NAMALWA (cell line): ENCODE measurements around the gene TSPAN9.

Source experiments
- DNase-seq: peaks from one replicate; pipeline ENCODE4 v3.0.0-alpha.2; 2015; ENCODE audit warnings: low spot score

Gene TSPAN9

DNA sequence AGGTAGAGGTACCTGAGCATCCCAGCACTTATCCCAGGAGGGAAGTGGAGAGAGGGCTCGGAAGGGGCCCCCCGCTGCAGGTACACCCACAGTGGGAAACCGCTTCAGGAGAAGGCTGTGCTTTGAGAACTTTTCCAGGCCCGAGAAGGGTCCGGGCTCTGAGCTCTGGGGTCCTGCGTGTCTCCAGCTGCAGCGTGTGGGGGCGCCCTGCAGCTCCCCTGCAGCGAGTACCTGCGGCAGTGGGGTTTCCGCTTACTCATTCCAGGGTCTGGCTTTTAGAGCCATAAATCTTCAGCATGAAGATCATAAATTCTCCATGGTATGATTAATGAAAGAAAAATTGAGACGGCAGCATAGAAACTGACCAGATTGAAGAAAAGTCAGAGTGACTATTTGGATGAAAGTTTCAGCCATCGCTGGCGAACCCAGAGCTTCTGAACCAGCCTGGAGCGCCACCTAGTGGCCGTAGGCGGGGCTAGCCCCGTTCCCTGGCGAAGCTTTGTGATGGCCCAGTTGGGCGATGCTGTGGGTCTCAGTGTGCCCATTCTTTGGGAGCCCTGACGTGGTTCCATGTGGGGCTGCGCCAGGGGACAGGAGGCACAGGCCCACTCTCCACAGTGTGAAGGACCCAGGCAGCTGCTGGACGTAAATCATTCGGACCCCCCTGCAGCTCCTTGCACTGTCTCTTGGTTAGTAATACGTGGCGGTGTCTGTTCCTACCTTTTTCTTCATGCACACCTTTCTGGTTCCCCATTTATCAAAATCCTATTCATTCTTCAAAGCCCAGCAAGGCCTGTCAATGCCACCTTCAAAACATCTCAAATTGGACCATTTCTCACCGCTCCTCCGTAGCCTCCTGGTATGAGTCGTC is 198.2 kb downstream of the TSPAN9 start:
- peak; percentile 81 for DNase-seq

DNA sequence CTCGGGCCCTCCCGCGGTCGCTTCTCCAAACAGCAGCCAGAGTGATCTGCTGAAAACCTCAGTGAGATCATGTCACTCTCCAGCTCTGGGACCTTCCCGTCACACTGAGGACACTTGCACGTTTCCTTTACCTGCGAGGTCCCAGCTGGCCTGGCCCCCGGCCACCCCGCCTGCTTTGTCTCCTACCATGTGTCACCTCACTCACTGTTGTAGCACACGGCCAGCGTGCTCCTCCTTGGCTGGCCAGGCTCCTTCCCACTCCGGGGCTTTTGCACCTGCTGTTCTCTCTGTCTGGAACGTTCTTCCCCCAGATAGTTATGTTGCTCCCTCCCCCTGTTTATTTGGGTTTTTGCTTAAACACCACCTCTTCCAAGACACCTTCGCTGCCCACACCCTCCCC is 199.0 kb downstream of the TSPAN9 start:
- DNase-seq = no peak

DNA sequence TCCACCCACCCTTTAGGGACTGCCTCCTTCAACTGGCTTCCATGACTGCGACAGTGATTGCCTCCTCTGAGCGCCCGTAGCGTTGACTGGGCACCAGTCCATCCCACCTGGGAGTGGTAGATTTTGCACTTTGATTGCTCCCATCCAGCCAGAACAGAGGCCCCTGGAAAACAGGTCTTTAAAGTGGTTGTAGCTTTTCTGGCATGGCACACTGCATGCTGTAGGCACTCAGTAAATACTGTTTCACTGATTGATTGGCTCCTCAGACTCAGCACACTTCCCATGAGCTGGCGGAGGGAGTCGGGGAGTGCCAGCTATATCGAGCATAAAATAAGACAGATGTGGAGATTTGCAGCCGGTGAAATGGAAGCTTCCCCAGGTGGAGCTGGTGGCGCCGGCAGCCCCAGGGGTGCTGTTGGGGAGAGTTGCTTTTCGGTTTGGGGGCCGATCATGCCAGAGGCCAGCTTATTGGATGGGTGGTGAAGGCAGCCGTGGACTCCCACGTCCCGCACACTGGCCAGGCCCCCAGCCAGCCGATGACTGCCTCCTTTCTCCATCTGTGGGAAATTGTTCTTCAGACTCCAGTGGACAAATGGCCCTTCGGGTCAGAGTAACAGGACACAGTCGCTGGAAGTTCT is 200.2 kb downstream of the TSPAN9 start:
- DNase-seq = no peak

DNA sequence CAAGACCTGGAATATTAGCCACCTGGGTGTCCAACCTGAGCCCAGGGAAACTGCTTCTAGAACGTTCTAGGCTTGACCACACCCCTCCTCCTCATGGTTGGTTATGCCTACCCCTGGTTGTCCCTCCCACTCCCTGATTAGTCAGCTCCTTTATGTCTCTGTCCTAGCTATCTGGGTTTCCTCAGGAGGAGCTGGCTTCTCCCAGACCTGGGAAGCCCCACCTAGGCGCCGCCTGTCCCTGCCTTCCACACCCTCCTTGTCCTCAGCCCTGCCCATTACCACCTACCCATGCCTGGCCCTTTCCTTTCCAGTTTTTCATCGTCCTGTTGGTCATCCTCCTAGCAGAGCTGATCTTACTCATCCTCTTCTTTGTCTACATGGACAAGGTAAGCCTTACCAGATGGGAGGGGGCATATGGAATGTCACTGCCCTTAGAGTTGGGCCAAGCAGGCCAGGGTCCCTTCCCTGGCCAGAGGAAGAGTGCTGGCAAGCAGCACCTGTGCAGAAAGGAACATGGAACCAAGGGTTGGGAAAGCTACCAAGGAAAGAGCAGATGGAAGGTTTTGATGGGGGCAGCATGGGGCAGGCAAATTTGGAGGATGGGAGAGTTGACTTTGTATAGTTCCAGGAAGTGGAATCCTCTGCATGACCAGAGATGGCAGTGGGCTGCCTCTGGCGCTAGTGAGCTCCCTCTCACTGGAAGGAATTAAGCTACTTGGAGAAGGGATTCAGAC is 201.7 kb downstream of the TSPAN9 start:
- no peak for DNase-seq

DNA sequence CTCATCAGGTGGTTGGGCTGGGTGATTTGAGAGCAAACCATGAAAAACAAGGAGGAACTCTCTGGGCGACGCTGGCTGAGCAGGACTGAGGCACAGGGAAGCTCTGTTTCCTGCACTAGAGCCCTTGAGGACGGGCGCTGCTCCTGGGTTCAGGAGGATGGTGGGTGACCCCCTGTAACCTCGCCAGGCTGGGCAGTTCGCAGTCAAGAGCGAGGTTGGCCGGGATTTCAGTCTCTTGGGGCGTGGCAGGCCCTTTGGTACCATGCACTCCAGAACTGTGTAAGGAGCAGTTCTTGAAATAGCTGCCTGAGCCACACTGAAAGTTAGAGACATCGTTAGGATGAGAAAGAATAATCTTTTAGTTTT is 202.2 kb downstream of the TSPAN9 start:
- no peak for DNase-seq

DNA sequence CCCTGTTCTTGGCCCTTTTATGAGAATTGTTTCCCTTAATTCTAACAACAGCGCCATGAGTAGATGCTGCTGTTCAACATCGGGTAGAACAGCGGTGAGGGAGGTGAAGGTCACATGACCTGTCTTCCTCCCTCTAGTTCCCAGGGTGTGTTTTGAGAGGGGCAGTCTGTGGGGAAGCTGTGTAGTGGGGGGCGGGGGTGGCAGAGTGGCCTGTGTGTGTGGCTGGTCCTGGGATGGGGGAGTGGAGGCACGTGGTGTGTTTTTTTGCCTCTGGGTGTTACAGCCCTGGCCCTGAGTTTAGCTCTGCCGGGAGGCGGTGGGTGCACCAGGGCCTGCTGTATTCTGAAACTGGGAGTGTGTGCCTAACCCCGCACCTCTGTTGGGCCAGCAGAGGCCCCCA is 202.7 kb downstream of the TSPAN9 start:
- no peak for DNase-seq

DNA sequence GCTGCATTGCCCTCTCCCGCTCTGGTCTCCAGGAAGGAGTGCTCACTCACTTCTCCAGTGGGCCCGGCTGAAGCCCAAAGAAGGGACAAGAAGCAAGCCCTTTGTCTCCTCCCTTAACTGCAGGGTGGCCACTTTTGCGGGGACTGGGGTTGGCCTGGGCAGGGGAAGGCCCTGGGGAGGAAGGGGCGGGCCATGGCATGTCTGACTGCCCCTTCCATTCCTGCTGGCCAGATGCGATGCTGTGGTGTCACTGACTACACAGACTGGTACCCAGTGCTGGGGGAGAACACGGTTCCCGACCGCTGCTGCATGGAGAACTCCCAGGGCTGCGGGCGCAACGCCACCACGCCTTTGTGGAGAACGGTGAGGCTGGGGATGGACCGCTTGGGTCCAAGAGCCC is 203.8 kb downstream of the TSPAN9 start:
- DNase-seq = no peak

DNA sequence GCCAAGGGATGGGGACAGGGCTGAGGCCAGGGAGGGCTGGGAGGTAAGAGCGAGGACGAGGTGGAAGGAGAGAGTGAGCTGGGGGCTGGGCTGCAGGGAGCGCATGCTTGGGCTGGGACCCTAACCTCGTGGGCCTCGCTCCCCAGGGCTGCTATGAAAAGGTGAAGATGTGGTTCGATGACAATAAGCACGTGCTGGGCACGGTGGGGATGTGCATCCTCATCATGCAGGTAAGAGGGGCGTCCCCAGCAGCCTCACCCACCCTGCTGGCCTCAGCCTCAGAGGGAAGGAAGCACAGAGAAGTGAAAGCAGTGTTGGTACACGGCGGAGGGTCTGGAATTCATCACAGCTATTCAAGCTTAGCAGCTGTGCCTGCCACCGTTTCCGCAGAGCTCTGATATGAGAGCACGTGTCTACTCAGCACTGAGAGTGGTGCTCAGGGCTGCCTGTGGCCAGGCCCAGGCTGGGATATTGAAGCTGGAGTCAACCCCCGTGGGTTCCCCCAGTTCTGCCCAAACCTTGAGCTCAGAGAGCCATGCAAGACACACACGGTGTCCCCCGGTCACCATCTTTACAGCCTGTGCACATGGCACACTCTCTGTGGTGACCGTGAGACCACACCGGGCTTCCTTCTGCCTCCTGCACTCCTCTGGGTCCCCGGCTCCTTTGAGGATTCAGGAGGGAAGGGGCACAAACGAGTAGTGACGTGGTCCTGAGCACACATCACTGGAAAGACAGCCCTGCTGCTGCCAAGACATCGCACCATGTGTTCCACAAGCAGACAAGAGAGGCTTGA is 204.6 kb downstream of the TSPAN9 start:
- DNase-seq = peak; percentile 54

DNA sequence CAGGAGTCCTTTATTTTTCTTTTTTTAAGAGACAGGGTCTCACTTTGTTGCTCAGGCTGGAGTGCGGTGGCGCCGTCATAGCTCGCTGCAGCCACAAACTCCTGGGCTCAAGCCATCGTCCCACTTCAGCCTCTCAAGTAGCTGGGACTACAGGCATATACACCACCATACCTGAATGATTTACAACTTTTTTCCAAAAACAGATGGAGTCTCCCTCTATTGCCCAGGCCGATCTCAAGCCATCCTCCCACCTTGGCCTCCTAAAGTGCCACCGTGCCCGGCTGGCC is 205.1 kb downstream of the TSPAN9 start:
- DNase-seq = no peak

DNA sequence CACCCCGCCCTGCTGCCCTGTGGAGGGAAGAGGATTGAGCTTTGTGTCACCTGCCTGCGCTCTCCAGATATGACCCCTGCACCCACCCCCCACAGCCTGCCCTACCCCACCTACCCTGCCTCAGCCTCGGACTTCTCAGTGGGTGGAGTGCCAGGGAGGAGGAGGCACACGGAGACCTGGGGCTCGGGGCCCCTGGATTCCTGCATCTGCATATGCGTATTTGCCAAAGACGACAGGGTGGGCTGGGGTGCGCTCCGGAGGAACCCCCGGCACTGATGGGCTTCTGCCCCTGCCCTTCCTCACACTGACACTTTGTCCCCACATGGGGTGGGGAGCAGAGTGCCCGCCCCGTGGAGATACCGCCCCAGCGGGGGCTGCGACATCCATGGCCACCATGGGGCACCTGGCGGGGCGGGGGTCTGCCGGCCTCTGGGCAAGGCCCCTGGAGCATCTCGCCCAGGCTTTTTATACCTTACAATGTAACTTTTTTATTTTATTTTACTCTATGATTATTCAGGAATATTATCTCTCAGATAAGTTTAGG is 206.0 kb downstream of the TSPAN9 start:
- no peak for DNase-seq

DNA sequence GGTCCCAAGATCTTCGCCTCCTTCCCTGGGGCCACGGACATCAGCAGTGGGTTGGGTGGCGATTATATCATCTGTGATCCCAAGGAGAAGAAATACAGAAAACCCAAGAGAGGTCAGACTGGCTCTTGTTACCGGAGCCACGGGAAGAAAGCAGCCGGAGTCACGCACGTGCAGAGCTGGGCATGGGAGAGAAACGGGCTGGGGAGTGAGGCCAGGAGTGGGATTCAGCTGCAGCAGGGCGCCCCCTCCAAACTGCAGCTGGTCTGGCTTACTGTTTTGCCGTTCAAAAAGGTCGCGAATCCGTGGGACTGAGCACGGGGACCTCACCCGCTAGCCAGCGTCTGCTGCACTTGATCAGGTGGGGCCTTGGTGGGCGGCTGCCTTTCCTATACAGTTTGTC is 207.2 kb downstream of the TSPAN9 start:
- no peak for DNase-seq

DNA sequence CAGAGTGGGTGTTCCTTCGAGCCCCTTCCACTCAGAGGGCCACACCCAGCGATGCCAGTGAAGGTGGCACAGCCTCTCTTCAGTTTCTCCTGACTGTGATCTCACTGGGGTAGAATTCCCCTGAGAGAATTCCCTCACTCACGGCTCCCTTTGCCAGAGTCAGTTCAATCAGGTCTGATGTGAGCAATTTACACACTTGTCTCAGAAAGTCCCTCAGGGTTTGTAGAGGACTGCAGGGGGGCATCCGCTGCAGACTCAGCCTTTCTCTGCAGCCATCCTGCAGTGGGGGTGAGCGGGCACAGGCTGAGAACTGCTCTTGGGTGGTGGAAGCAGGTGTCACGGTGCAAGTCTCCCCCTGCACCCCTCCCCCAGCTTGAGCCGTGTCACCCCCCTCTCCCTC is 208.4 kb downstream of the TSPAN9 start:
- DNase-seq = no peak

DNA sequence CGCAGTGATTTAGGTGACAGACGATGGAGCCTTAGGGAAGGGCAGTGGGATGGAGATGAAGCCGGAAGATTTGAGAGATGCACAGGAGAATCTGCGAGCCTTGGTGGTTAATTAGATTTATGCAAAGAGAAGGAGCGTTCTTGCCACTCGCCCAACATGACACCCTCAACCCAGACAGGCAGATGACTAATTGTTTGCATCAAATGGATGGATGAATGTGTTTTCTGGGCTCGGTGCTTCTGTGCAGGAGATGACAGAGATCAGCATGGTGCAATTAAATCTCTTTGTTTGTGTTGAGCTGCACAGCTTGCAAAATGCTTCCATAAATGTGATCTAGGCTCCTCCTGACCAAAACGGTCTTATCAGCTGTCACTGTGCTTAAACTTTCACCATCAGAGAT is 211.5 kb downstream of the TSPAN9 start:
- no peak for DNase-seq

DNA sequence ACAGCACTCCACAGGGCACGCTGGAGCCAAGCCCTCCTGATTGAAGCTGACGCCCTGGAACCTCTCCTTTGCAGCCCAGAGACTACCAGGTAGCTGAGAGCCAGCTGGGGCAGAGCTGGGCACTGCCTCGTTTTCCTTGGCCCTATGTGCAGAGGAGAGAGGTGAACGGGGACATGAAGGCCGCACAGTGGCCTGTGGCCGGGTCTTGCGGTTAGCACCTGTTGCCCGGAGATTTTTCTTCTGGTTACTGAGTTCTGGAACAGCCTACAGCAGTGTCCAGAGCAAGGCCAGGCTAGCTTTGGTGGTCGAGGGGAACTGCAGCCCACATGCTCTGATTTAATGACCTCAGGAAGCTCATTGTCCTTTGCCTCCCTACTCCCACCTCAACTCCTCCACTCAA is 212.5 kb downstream of the TSPAN9 start:
- DNase-seq = no peak

DNA sequence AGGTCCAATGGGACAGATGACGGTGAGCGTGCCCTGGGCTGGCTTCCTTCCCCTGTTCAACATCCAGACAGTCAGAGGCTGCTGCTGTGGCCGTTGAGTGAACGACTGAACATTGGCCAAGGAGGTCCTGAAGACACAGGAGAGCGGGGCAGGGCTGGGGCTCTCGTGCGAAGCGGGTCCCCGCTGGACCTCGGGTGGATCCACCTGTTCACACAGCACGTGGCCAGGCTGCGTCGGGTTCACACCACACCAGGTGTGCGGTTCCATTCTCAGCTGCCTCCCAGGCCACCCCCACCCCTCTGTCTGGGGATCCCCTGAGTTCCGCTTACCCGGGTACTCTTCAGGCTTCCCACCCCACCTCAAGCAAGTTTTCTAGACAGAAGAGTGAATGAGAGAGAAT is 214.8 kb downstream of the TSPAN9 start:
- no peak for DNase-seq

DNA sequence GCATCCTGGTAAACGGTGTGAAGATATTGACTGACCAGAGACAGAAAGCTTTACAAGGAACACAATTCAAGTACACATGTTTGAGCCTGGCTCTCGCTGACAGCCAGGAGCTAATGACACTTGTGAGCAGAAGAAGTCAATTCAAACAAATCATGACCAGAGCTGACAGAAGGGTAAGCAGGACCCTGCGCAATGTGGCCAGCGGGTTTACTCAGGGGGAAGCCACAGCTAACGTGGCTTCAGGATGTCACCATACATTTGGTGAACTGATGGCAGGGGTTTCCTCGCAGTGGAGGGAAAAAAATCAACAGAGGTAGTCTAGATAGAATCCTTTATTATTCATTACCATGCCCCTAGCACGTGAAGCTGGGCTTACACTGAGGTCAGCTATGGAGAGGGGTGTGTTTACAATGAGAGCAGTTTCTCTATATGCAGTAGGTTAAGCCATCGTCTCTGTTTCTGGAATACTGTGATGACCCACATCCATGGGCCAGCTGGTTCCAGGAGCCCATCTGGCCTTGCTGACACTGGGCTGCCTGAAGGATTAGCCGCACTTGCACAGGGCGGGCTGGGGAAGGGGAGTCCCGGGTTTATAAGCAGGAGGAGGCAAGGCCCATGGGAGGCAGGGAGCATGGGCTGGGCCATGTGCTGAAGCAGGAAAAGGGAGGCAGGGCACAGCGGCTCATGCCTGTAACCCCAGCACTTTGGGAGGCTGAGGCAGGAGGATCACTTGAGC is 215.7 kb downstream of the TSPAN9 start:
- DNase-seq = no peak

DNA sequence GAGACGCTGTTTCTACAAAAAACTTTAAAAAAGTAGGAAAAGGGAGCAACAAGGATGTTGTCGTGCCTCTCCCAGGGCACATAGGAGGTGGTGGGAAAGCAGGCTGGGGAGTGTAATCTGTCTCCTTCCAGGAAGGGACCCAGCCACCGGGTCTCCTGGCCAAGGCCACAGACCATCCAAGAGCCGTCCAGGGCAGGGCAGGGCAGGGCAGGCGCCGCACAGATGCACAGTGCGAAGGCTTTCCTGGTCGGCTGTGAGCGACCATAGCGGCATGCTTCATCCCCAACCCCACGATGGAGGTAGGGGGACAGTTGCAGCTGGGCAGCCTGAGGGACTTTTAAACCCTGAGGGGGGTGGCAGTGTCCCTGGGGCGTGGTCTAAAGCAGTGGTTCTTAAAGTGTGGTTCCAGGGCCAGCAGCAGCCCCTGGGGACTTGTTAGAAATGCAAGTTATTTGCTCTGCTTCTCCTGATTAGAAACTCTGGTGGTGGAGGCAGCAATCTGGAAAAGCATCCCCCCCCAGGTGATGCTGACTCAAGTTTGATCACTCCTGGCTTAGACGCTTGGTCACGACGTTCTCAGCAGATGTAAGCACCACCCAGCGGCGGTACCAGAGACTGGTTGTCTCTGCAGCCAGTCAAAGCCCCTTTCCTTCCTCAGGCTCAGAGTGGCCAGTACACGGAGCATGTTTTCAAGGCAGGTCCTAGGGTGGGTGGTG is 216.4 kb downstream of the TSPAN9 start:
- no peak for DNase-seq

DNA sequence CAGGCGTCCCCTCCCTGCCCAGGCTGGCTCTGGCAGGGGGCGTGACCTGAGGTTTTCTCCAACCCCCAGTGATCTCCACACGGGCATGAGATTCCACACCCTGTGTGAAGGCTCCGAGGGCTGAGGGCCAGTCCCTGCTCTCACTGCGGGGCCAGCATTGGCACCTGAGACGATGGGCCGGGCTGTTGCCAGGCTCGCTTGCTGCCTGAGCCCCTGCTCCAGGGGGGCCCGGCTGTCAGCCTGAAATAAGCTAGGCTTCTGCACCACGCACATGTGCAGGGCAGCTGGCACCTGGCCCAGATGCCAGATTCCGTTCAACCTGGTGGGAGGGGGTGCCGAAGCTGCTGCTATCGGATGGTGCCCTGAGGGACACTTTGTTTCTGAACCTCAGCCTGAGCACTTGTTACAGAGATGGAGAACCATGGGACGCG is 217.3 kb downstream of the TSPAN9 start:
- no peak for DNase-seq

DNA sequence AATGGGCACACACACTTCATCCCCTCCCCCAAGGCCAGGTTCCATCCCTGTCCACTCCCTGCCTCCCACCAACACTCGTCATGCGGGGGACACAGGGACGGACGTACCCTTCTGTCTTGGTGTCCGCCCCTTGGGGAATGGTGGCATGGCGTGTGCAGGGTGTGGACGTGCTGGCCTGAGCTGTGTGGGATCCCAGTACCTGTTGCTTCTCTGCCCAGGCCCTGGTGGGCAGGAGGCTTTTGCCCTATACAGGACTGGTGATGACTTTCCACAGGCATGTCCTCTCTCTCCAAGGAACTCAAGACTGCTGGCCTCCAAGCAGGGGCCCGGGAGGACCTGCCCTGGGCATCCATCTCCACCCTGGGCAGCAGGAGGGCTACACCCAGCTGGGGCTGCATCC is 218.0 kb downstream of the TSPAN9 start:
- no peak for DNase-seq

DNA sequence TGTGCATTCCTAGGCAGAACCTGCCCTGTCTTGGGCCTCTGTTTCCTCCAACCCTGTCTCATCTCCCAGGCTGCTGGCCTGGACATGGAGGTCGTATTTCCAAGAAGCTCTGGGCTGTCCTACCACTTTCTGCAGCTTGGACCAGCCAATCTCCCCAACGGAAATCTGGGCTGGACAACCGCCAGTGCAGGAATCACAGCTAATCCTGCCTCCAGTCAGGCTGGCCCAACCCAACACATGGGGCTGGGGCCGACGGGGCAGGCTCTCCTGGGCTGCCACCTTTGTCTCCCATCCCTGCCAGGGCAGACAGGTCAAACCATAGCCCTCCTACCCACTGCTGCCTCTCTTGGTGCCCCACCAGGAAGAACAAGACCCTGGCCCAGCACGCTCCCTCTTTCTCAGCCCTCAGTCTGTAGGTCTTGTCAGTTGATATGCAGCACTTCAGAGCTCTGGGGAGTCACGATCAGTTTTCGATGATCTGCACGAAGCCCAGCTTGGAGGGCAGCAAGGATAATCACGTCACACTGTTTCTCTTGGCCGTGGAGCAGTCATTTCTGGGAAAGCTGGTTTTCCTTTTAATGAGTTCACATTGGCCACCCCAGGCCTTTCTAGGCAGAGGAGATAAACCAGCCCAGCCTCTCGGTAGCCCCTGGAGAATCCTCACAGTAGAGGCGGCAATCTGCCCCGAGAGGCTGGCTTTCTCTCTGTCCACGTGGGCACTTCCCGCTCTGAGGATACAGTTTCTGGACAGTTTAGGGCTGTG is 218.6 kb downstream of the TSPAN9 start:
- DNase-seq = no peak
